K562 (cell line): ENCODE measurements around the gene SYS1. TPM values are rescaled to one million over a fixed set of nuclear protein-coding genes. Genes with fewer than 3 reads are reported as not detected.

Experiments
- ATAC-seq: fragments of 200-7000 bp; cut with Tn5 transposase; 3 replicates; pipeline ENCODE4 v1.9.1; 2020; ENCODE audit warnings: moderate library complexity
- BruUV-seq: library from RNA; stranded (reverse); fragments of 400-500 nt; replicated peaks from 2 replicates; lab custom pipeline; 2021; lab: Mats Ljungman, UMichigan
- CTCF ChIA-PET: fragments of 300-600 bp; formaldehyde crosslinking; extraction: SDS; loops from one replicate; lab custom pipeline; 2021; ENCODE audit warnings: low intra/inter-chr PET ratio; lab: Yijun Ruan, JAX
- POLR2A ChIA-PET: fragments of 300-600, 350-650 bp; sonication (Branson Sonifier 250); formaldehyde crosslinking; extraction: SDS; loops from one replicate; lab custom pipeline; 2021; ENCODE audit warnings: antibody characterized with exemption, inconsistent platforms; lab: Yijun Ruan, JAX
- DNase-seq, 4 experiments: peaks; one replicate each; pipeline versions ENCODE4 v3.0.0 to v3.0.0-alpha.2; 2011 to 2018; ENCODE audit warnings: low spot score in 3 of 4, mixed read lengths in 3 of 4; ENCODE audit errors: extremely low read depth in 1 of 4
- FAIRE-seq: peaks from 2 replicates; lab custom pipeline; 2011; peaks lifted over from hg19 to GRCh38; lab: Jason Lieb, UNC
- H2AFZ ChIP-seq: 2 replicates; pipeline ENCODE4 v1.6.0; 2011; ENCODE audit warnings: low read depth, low read length, control low read depth, inconsistent platforms
- H3K27ac ChIP-seq: fragments of 200-600 bp; 3 replicates; pipeline ENCODE4 v1.8.0; 2011; ENCODE audit warnings: low read depth, mild to moderate bottlenecking, control low read depth, inconsistent platforms, low read length, moderate library complexity, mixed read lengths; ENCODE audit errors: extremely low read depth
- H3K27me3 ChIP-seq, 2 experiments: fragments of 300-600 bp in 1 of 2; 2 replicates in 1 of 2; 3 replicates in 1 of 2; pipeline versions ENCODE4 v1.6.0 to v1.8.0; 2011; ENCODE audit warnings: inconsistent platforms in 2 of 2, low read length in 2 of 2, mild to moderate bottlenecking in 1 of 2, mixed read lengths in 1 of 2, moderate library complexity in 1 of 2; ENCODE audit not compliant: control insufficient read depth in 2 of 2, insufficient read depth in 2 of 2
- H3K36me3 ChIP-seq: fragments of 300-600 bp; 3 replicates; pipeline ENCODE4 v1.8.0; 2011; ENCODE audit warnings: mild to moderate bottlenecking, low read length, inconsistent platforms; ENCODE audit not compliant: control insufficient read depth, insufficient read depth
- H3K4me1 ChIP-seq, 2 experiments: fragments of 200-600 bp in 1 of 2; replicated peaks in 1 of 2; 2 replicates in 1 of 2; 3 replicates in 1 of 2; pipeline versions ENCODE4 v1.5.1 to v1.8.0; 2011; ENCODE audit warnings: inconsistent platforms in 2 of 2, low read length in 2 of 2, mild to moderate bottlenecking in 1 of 2, mixed read lengths in 1 of 2, moderate library complexity in 1 of 2; ENCODE audit not compliant: control insufficient read depth in 2 of 2, insufficient read depth in 2 of 2
- H3K4me2 ChIP-seq: 2 replicates; pipeline ENCODE4 v1.6.1; 2011; ENCODE audit warnings: low read length, control low read depth, inconsistent platforms, mixed read lengths; ENCODE audit not compliant: insufficient read depth
- H3K4me3 ChIP-seq: fragments of 200-600 bp; sonication (generic), shearing (Covaris generic); 2 replicates; pipeline ENCODE4 v1.5.1; 2016; ENCODE audit warnings: control low read depth, inconsistent platforms
- H3K79me2 ChIP-seq: fragments of 200-600 bp; 3 replicates; pipeline ENCODE4 v1.8.0; 2011; ENCODE audit warnings: low read length, inconsistent platforms; ENCODE audit not compliant: control insufficient read depth, insufficient read depth
- H3K9ac ChIP-seq, 2 experiments: 2 replicates each; pipeline versions ENCODE4 v1.6.0 to v1.6.1; 2011; ENCODE audit warnings: low read depth in 2 of 2, low read length in 2 of 2, control low read depth in 1 of 2, inconsistent platforms in 1 of 2, mild to moderate bottlenecking in 1 of 2, mixed read lengths in 1 of 2; ENCODE audit not compliant: insufficient read depth in 1 of 2
- H3K9me1 ChIP-seq: one replicate; pipeline ENCODE4 v1.6.0; 2011; ENCODE audit warnings: inconsistent platforms, mild to moderate bottlenecking, low read length, moderate library complexity; ENCODE audit not compliant: control insufficient read depth, insufficient read depth
- H3K9me3 ChIP-seq: replicated peaks from 2 replicates; pipeline ENCODE4 v1.5.1; 2011; ENCODE audit warnings: low read depth, low read length, inconsistent platforms; ENCODE audit not compliant: control insufficient read depth, insufficient read depth
- H4K20me1 ChIP-seq: replicated peaks from 2 replicates; pipeline ENCODE4 v1.6.1; 2011; ENCODE audit warnings: low read length, inconsistent platforms, mixed read lengths; ENCODE audit not compliant: control insufficient read depth, insufficient read depth
- ARNT ChIP-seq, 2 experiments: fragments of 450-650 bp; IDR thresholded peaks; 2 replicates each; pipeline ENCODE4 v1.6.1; 2016; ENCODE audit warnings: mild to moderate bottlenecking in 1 of 2
- BRD9 ChIP-seq: fragments of 450-650 bp; IDR thresholded peaks from 2 replicates; pipeline ENCODE4 v1.6.1; 2018; ENCODE audit warnings: low read depth; ENCODE audit not compliant: partially characterized antibody
- CAMTA2 ChIP-seq: fragments of 250-450 bp; sonication (Bioruptor Pico); conservative IDR thresholded peaks from 2 replicates; pipeline ENCODE4 v1.5.1; 2022
- ETV6 ChIP-seq, 3 experiments: fragments of 150-350 bp in 1 of 3; sonication (generic) in 1 of 3; formaldehyde crosslinking in 1 of 3; IDR thresholded peaks; 2 replicates each; pipeline versions ENCODE4 v1.6.1 to v1.8.0; 2014 to 2022; ENCODE audit warnings: borderline replicate concordance in 2 of 3, low read depth in 2 of 3, antibody characterized with exemption in 1 of 3, low read length in 1 of 3, mild to moderate bottlenecking in 1 of 3, missing genetic modification reagents in 1 of 3
- HDAC1 ChIP-seq, 2 experiments: fragments of 450-650 bp; IDR thresholded peaks; 2 replicates each; pipeline ENCODE4 v1.6.1; 2016 to 2017; ENCODE audit warnings: inconsistent platforms in 1 of 2, mild to moderate bottlenecking in 1 of 2, moderate library complexity in 1 of 2
- HES1 ChIP-seq: fragments of 450-650 bp; IDR thresholded peaks from 2 replicates; pipeline ENCODE4 v1.6.1; 2016; ENCODE audit warnings: low read depth, mild to moderate bottlenecking, moderate library complexity
- HNRNPUL1 ChIP-seq: fragments of 200-400 bp; formaldehyde crosslinking; IDR thresholded peaks from 2 replicates; pipeline ENCODE4 v1.6.1; 2017; ENCODE audit warnings: low read length
- IFI16 ChIP-seq: fragments of 250-450 bp; sonication (Bioruptor Pico); IDR thresholded peaks from 2 replicates; pipeline ENCODE4 v2.1.2; 2022; ENCODE audit warnings: mild to moderate bottlenecking, inconsistent platforms
- JUND ChIP-seq, 2 experiments: IDR thresholded peaks; 2 replicates in 1 of 2; 3 replicates in 1 of 2; pipeline ENCODE4 v1.6.1; 2011; ENCODE audit warnings: borderline replicate concordance in 2 of 2, low read depth in 2 of 2, low read length in 2 of 2, improper control_type of control experiment in 1 of 2, missing biosample characterization in 1 of 2, missing genetic modification characterization in 1 of 2, missing genetic modification reagents in 1 of 2
- KLF13 ChIP-seq: fragments of 450-650 bp; IDR thresholded peaks from 2 replicates; pipeline ENCODE4 v1.6.1; 2016; ENCODE audit warnings: missing genetic modification characterization, low read depth, mild to moderate bottlenecking, missing compliant biosample characterization, moderate library complexity, borderline replicate concordance
- MXI1 ChIP-seq: IDR thresholded peaks from 2 replicates; pipeline ENCODE4 v1.6.1; 2011; ENCODE audit warnings: low read depth, mild to moderate bottlenecking, improper control_type of control experiment, low read length
- NFRKB ChIP-seq: fragments of 450-650 bp; IDR thresholded peaks from 2 replicates; pipeline ENCODE4 v1.6.1; 2016; ENCODE audit warnings: low read depth
- RAD21 ChIP-seq, 2 experiments: fragments of 250-450 bp in 1 of 2; fragments of 450-650 bp in 1 of 2; sonication (Bioruptor Pico) in 1 of 2; formaldehyde crosslinking in 1 of 2; IDR thresholded peaks in 1 of 2; conservative IDR thresholded peaks in 1 of 2; 2 replicates each; pipeline versions ENCODE4 v1.4.0 to v1.8.0; 2020 to 2022; ENCODE audit warnings: mild to moderate bottlenecking in 2 of 2, moderate library complexity in 1 of 2
- SMARCA5 ChIP-seq: fragments of 450-650 bp; IDR thresholded peaks from 2 replicates; pipeline ENCODE4 v1.6.1; 2016
- ZNF41 ChIP-seq: fragments of 250-450 bp; sonication (Bioruptor Pico); conservative IDR thresholded peaks from 2 replicates; pipeline ENCODE4 v1.4.0; 2020; ENCODE audit warnings: mild to moderate bottlenecking
- WGBS: fragments of 100-300 bp; shearing (Covaris generic); methylation state at CpG from one replicate; pipeline ENCODE4 v1.1.6; 2016; ENCODE audit warnings: low coverage, mixed read lengths; ENCODE audit not compliant: insufficient coverage; ENCODE audit errors: missing lambda C conversion rate; 5-methylcytosine and 5-hydroxymethylcytosine counted together
- in situ Hi-C: fragments of 300-500 bp; cut with MboI; formaldehyde crosslinking; loops from 4 replicates; pipeline ENCODE4 v1.15.0; 2018; ENCODE audit warnings: inconsistent platforms, mixed read lengths
- intact Hi-C: fragments of 100-400 bp; cut with micrococcal nuclease; formaldehyde crosslinking; loops from 2 replicates; pipeline ENCODE4 v1.14.2; 2022
- polyA plus RNA-seq, 8 experiments: library from polyadenylated mRNA; depleted of rRNA in 4 of 8; stranded (reverse) in 5 of 8; unstranded in 3 of 8; fragments of >200 nt; fragmentation: Nextera tagmentation in 2 of 8; fragmentation: Illumina TruSeq in 1 of 8; extraction: Ambion mirVana in 2 of 8; extraction: Trizol in 1 of 8; gene quantifications; 2 replicates each; pipeline versions ENCODE4 v1.2.1 to v1.2.3, GENCODE V29; 2011 to 2014; ENCODE audit warnings: inconsistent platforms in 1 of 8, missing spikeins in 1 of 8
- total RNA-seq, 7 experiments: library from RNA; depleted of rRNA in 6 of 7; stranded (reverse); fragments of >200 nt in 6 of 7; fragmentation: Illumina TruSeq in 2 of 7; extraction: Trizol in 2 of 7; gene quantifications; 2 replicates each; pipeline versions ENCODE4 v1.2.1 to v1.2.3, GENCODE V29; 2011 to 2021; ENCODE audit warnings: low replicate concordance in 1 of 7
- TF ChIP-seq, protein P1 (sequence below): sonication (generic); formaldehyde crosslinking; IDR thresholded peaks from 2 replicates; pipeline ENCODE4 v1.8.0; 2023; ENCODE audit warnings: mild to moderate bottlenecking, missing genetic modification reagents

SYS1 gene
- total and polyA plus RNA-seq, 9 of the 15 experiments (the other 6 are each of a cell fraction or from before 2014, with no cell fraction given): 11.1 to 25.2 (median 17.5) TPM

GRCh38 chr20:45343532-45344167, 19.3 kb upstream of the SYS1 start:
- Histone ChIP-seq H4K20me1 (peaks cover 7% of the 10 kb centered on the region; the same call in 1 of the 2 replicates), H3K79me2 (peaks cover 15% of the 10 kb centered on the region; the same call in 2 of the 3 replicates), H3K27me3 (no peaks in the 10 kb centered on the region), H3K4me3 (no peak overlapping the region), H3K27ac (peak overlapping the region; percentile 86), H3K36me3 (peaks cover 9% of the 10 kb centered on the region; the same call in 2 of the 3 replicates), H3K9ac (peak overlapping the region; percentile 52 to 77; a peak in 3 of 4 replicates), H3K9me1 (no peaks in the 10 kb centered on the region), H3K4me1 (peaks cover 61 to 77% of the 10 kb centered on the region in 2 experiments), H3K9me3 (no peaks in the 10 kb centered on the region), H3K4me2 (peak overlapping the region; percentile 50), H2AFZ (no peak overlapping the region; the same call in 1 of the 2 replicates)
- CTCF ChIA-PET: no interaction called here
- FAIRE-seq: no peak
- POLR2A ChIA-PET: interaction anchor here (0.7 to 1.9 kb wide), 8 partner anchors 8 to 425 kb away, joined by 3 to 7 read pairs (median 4); no protein-coding TSS in a partner anchor
- ATAC-seq: peak; percentile 35
- BruUV-seq: no TSS peak
- WGBS: 10% methylated on average over 6 of the region's 6 CpGs
- in situ Hi-C loops (no loop called here), intact Hi-C loops (no loop called here)
- peak; percentile 52 to 61 (median 56) for DNase-seq
- TF ChIP-seq ARNT (IDR thresholded peaks at IDR 0.05) (no peak), KLF13 (no peak), SMARCA5 (no peak), HNRNPUL1 (no peak), MXI1 (no peak), HES1 (no peak), CAMTA2 (no peak), ZNF41 (CRISPR knock-in tag) (no peak), BRD9 (no peak), IFI16 (CRISPR knock-in tag) (no peak), NFRKB (no peak), JUND (IDR thresholded peaks at IDR 0.05; ENCODE audit: borderline replicate concordance, low read depth, low read length) (no peak), JUND (tag; IDR thresholded peaks at IDR 0.05; ENCODE audit: borderline replicate concordance, low read depth, low read length) (no peak), HDAC1 (IDR thresholded peaks at IDR 0.05) (peak in 1 of 2 experiments; percentile 34; a peak in 1 of 4 replicates), RAD21 (CRISPR knock-in tag; conservative IDR thresholded peaks at IDR 0.05 in 1 of 2, IDR thresholded peaks at IDR 0.05 in 1 of 2) (no peak), ETV6 (IDR thresholded peaks at IDR 0.05; ENCODE audit: borderline replicate concordance in 1 of 2, low read depth in 2 of 2, low read length in 1 of 2) (no peak), ETV6 (CRISPR knock-in tag; IDR thresholded peaks at IDR 0.05; ENCODE audit: borderline replicate concordance) (no peak)
- TF ChIP-seq, protein P1, sequence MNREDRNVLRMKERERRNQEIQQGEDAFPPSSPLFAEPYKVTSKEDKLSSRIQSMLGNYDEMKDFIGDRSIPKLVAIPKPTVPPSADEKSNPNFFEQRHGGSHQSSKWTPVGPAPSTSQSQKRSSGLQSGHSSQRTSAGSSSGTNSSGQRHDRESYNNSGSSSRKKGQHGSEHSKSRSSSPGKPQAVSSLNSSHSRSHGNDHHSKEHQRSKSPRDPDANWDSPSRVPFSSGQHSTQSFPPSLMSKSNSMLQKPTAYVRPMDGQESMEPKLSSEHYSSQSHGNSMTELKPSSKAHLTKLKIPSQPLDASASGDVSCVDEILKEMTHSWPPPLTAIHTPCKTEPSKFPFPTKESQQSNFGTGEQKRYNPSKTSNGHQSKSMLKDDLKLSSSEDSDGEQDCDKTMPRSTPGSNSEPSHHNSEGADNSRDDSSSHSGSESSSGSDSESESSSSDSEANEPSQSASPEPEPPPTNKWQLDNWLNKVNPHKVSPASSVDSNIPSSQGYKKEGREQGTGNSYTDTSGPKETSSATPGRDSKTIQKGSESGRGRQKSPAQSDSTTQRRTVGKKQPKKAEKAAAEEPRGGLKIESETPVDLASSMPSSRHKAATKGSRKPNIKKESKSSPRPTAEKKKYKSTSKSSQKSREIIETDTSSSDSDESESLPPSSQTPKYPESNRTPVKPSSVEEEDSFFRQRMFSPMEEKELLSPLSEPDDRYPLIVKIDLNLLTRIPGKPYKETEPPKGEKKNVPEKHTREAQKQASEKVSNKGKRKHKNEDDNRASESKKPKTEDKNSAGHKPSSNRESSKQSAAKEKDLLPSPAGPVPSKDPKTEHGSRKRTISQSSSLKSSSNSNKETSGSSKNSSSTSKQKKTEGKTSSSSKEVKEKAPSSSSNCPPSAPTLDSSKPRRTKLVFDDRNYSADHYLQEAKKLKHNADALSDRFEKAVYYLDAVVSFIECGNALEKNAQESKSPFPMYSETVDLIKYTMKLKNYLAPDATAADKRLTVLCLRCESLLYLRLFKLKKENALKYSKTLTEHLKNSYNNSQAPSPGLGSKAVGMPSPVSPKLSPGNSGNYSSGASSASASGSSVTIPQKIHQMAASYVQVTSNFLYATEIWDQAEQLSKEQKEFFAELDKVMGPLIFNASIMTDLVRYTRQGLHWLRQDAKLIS (CRISPR knock-in tag): peak; percentile 15; the same call in 1 of the 2 replicates
